HepG2 (cell line): ENCODE measurements around the gene DMKN. TPM values are rescaled to one million over a fixed set of nuclear protein-coding genes. Genes with fewer than 3 reads are reported as not detected.

Experiments
- AGO2 ChIP-seq: fragments of 200-400 bp; formaldehyde crosslinking; optimal IDR thresholded peaks from 2 replicates; pipeline ENCODE3; 2017; ENCODE audit warnings: mild to moderate bottlenecking, low read depth, low read length, moderate library complexity
- AKAP8 ChIP-seq: sonication (generic); formaldehyde crosslinking; IDR thresholded peaks from 2 replicates; pipeline ENCODE4 v1.5.1; 2020; ENCODE audit warnings: mild to moderate bottlenecking, missing genetic modification reagents
- CC2D1A ChIP-seq: sonication (generic); formaldehyde crosslinking; IDR thresholded peaks from 2 replicates; pipeline ENCODE4 v1.8.1; 2023; ENCODE audit warnings: mild to moderate bottlenecking, missing genetic modification reagents
- DMAP1 ChIP-seq: IDR thresholded peaks from 2 replicates; pipeline ENCODE4 v1.6.1; 2016
- KDM6A ChIP-seq: IDR thresholded peaks from 2 replicates; pipeline ENCODE4 v1.6.1; 2016; ENCODE audit warnings: low read depth
- MAZ ChIP-seq, 2 experiments: sonication (generic) in 1 of 2; formaldehyde crosslinking in 1 of 2; IDR thresholded peaks; 2 replicates each; pipeline versions ENCODE4 v1.5.0 to v1.6.1; 2012 to 2020; ENCODE audit warnings: low read depth in 2 of 2, mild to moderate bottlenecking in 2 of 2, borderline replicate concordance in 1 of 2, improper control_type of control experiment in 1 of 2, low read length in 1 of 2, missing genetic modification reagents in 1 of 2, moderate library complexity in 1 of 2
- MYC ChIP-seq: sonication (generic); formaldehyde crosslinking; IDR thresholded peaks from 2 replicates; pipeline ENCODE4 v1.9.0; 2021; ENCODE audit warnings: missing genetic modification reagents, borderline replicate concordance
- NAIF1 ChIP-seq: sonication (generic); formaldehyde crosslinking; IDR thresholded peaks from 2 replicates; pipeline ENCODE4 v1.5.0; 2020; ENCODE audit warnings: mild to moderate bottlenecking, missing genetic modification reagents, borderline replicate concordance
- POLR2AphosphoS2 ChIP-seq: IDR thresholded peaks from 2 replicates; pipeline ENCODE4 v1.6.1; 2011; ENCODE audit warnings: low read depth, low read length, improper control_type of control experiment
- SALL1 ChIP-seq: sonication (generic); formaldehyde crosslinking; IDR thresholded peaks from 2 replicates; pipeline ENCODE4 v1.8.0; 2022; ENCODE audit warnings: mild to moderate bottlenecking, missing genetic modification reagents
- ZFYVE20 ChIP-seq: sonication (generic); formaldehyde crosslinking; IDR thresholded peaks from 2 replicates; pipeline ENCODE4 v1.8.0; 2023; ENCODE audit warnings: low read depth, mild to moderate bottlenecking, moderate library complexity, missing genetic modification reagents, borderline replicate concordance
- ZNF24 ChIP-seq: fragments of 450-650 bp; IDR thresholded peaks from 2 replicates; pipeline ENCODE4 v1.6.1; 2017; ENCODE audit warnings: antibody characterized with exemption, mild to moderate bottlenecking
- ZNF337 ChIP-seq: sonication (generic); formaldehyde crosslinking; IDR thresholded peaks from 2 replicates; pipeline ENCODE4 v1.5.1; 2020; ENCODE audit warnings: missing genetic modification reagents, low read depth, mild to moderate bottlenecking, borderline replicate concordance
- ZNF674 ChIP-seq: sonication (generic); formaldehyde crosslinking; IDR thresholded peaks from 2 replicates; pipeline ENCODE4 v1.5.0; 2020; ENCODE audit warnings: low read depth, mild to moderate bottlenecking, missing genetic modification reagents
- ZNF737 ChIP-seq: sonication (generic); formaldehyde crosslinking; IDR thresholded peaks from 2 replicates; pipeline ENCODE4 v1.5.0; 2020; ENCODE audit warnings: missing genetic modification reagents, mild to moderate bottlenecking, borderline replicate concordance
- polyA plus RNA-seq, 8 experiments: library from polyadenylated mRNA; depleted of rRNA in 3 of 8; stranded (reverse) in 7 of 8; unstranded in 1 of 8; fragments of >200 nt; fragmentation: Illumina TruSeq in 4 of 8; extraction: Trizol in 4 of 8; gene quantifications; 2 replicates each; pipeline versions ENCODE4 v1.2.1 to v1.2.3, GENCODE V29; 2011 to 2016; ENCODE audit warnings: low read depth in 4 of 8, missing spikeins in 1 of 8, mixed read lengths in 1 of 8; ENCODE audit not compliant: insufficient read depth in 1 of 8
- total RNA-seq, 5 experiments: library from RNA; depleted of rRNA; stranded (reverse); fragments of >200 nt; fragmentation: Illumina TruSeq; extraction: Trizol; gene quantifications; 2 replicates each; pipeline ENCODE4 v1.2.3, GENCODE V29; 2016; ENCODE audit warnings: low read depth in 1 of 5
- TF ChIP-seq, protein P1 (sequence below): sonication (generic); formaldehyde crosslinking; conservative IDR thresholded peaks from 2 replicates; pipeline ENCODE4 v1.4.0; 2020; ENCODE audit warnings: missing genetic modification reagents
- TF ChIP-seq, protein P2 (sequence below): sonication (generic); formaldehyde crosslinking; IDR thresholded peaks from 2 replicates; pipeline ENCODE4 v1.5.1; 2020; ENCODE audit warnings: mild to moderate bottlenecking, missing genetic modification reagents, moderate library complexity
- TF ChIP-seq, protein P3 (sequence below): sonication (generic); formaldehyde crosslinking; IDR thresholded peaks from 2 replicates; pipeline ENCODE4 v1.4.0; 2020; ENCODE audit warnings: mild to moderate bottlenecking, missing genetic modification reagents, borderline replicate concordance
- TF ChIP-seq, protein P4 (sequence below): IDR thresholded peaks from 2 replicates; pipeline ENCODE4 v1.6.1; 2012; ENCODE audit warnings: low read depth, low read length, improper control_type of control experiment

The DMKN gene
- total and polyA plus RNA-seq, 2 of the 13 experiments (the other 11 are each of a cell fraction or from before 2014, with no cell fraction given), result 50.8 to 57.1 TPM

DNA sequence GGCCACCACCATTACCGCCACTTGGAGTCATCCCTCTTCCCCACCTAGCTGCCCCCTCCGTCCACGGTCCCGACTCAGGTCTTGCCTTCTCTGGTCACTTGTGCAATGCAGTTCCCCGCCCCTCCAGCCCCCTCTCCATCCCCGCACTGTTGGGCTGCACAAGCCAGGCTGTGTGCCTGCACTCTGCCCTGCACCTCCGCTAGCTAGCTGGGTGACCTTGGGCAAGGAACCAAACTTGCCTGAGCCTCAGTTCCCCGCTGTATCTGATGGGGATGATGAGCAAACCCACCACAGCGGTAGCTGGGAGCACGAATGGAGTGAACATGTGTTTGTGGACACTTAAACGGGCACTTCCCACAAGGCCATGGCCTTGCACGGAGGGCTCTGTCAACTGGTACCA, 26.4 kb upstream of the DMKN start (continued):
- TF ChIP-seq SALL1 (CRISPR knock-in tag), result peak; percentile 15; the same call in 1 of the 2 replicates
- TF ChIP-seq POLR2AphosphoS2, result no peak
- no peak for TF ChIP-seq NAIF1
- TF ChIP-seq AKAP8 (CRISPR knock-in tag), result 0 out of 2 replicates have a peak, but pooled peaks have one; percentile 57
- no peak for TF ChIP-seq DMAP1 (CRISPR knock-in tag)
- TF ChIP-seq ZNF737 (CRISPR knock-in tag), result no peak
- TF ChIP-seq, protein P1, sequence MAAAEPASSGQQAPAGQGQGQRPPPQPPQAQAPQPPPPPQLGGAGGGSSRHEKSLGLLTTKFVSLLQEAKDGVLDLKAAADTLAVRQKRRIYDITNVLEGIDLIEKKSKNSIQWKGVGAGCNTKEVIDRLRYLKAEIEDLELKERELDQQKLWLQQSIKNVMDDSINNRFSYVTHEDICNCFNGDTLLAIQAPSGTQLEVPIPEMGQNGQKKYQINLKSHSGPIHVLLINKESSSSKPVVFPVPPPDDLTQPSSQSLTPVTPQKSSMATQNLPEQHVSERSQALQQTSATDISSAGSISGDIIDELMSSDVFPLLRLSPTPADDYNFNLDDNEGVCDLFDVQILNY (CRISPR knock-in tag), result no peak
- TF ChIP-seq, protein P2, sequence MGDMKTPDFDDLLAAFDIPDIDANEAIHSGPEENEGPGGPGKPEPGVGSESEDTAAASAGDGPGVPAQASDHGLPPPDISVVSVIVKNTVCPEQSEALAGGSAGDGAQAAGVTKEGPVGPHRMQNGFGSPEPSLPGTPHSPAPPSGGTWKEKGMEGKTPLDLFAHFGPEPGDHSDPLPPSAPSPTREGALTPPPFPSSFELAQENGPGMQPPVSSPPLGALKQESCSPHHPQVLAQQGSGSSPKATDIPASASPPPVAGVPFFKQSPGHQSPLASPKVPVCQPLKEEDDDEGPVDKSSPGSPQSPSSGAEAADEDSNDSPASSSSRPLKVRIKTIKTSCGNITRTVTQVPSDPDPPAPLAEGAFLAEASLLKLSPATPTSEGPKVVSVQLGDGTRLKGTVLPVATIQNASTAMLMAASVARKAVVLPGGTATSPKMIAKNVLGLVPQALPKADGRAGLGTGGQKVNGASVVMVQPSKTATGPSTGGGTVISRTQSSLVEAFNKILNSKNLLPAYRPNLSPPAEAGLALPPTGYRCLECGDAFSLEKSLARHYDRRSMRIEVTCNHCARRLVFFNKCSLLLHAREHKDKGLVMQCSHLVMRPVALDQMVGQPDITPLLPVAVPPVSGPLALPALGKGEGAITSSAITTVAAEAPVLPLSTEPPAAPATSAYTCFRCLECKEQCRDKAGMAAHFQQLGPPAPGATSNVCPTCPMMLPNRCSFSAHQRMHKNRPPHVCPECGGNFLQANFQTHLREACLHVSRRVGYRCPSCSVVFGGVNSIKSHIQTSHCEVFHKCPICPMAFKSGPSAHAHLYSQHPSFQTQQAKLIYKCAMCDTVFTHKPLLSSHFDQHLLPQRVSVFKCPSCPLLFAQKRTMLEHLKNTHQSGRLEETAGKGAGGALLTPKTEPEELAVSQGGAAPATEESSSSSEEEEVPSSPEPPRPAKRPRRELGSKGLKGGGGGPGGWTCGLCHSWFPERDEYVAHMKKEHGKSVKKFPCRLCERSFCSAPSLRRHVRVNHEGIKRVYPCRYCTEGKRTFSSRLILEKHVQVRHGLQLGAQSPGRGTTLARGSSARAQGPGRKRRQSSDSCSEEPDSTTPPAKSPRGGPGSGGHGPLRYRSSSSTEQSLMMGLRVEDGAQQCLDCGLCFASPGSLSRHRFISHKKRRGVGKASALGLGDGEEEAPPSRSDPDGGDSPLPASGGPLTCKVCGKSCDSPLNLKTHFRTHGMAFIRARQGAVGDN, result peak; percentile 63
- TF ChIP-seq MAZ (IDR thresholded peaks at IDR 0.05; ENCODE audit: borderline replicate concordance, low read depth, low read length), result no peak
- no peak for TF ChIP-seq MAZ (CRISPR knock-in tag; IDR thresholded peaks at IDR 0.05; ENCODE audit: low read depth)
- TF ChIP-seq, protein P3, sequence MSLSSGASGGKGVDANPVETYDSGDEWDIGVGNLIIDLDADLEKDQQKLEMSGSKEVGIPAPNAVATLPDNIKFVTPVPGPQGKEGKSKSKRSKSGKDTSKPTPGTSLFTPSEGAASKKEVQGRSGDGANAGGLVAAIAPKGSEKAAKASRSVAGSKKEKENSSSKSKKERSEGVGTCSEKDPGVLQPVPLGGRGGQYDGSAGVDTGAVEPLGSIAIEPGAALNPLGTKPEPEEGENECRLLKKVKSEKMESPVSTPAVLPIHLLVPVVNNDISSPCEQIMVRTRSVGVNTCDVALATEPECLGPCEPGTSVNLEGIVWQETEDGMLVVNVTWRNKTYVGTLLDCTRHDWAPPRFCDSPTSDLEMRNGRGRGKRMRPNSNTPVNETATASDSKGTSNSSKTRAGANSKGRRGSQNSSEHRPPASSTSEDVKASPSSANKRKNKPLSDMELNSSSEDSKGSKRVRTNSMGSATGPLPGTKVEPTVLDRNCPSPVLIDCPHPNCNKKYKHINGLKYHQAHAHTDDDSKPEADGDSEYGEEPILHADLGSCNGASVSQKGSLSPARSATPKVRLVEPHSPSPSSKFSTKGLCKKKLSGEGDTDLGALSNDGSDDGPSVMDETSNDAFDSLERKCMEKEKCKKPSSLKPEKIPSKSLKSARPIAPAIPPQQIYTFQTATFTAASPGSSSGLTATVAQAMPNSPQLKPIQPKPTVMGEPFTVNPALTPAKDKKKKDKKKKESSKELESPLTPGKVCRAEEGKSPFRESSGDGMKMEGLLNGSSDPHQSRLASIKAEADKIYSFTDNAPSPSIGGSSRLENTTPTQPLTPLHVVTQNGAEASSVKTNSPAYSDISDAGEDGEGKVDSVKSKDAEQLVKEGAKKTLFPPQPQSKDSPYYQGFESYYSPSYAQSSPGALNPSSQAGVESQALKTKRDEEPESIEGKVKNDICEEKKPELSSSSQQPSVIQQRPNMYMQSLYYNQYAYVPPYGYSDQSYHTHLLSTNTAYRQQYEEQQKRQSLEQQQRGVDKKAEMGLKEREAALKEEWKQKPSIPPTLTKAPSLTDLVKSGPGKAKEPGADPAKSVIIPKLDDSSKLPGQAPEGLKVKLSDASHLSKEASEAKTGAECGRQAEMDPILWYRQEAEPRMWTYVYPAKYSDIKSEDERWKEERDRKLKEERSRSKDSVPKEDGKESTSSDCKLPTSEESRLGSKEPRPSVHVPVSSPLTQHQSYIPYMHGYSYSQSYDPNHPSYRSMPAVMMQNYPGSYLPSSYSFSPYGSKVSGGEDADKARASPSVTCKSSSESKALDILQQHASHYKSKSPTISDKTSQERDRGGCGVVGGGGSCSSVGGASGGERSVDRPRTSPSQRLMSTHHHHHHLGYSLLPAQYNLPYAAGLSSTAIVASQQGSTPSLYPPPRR (CRISPR knock-in tag), result no peak
- TF ChIP-seq ZNF24, result no peak
- no peak for TF ChIP-seq MYC (CRISPR knock-in tag)
- TF ChIP-seq CC2D1A, result no peak
- no peak for TF ChIP-seq ZFYVE20
- no peak for TF ChIP-seq ZNF337 (CRISPR knock-in tag)
- TF ChIP-seq KDM6A (CRISPR knock-in tag), result no peak
- TF ChIP-seq, protein P4, sequence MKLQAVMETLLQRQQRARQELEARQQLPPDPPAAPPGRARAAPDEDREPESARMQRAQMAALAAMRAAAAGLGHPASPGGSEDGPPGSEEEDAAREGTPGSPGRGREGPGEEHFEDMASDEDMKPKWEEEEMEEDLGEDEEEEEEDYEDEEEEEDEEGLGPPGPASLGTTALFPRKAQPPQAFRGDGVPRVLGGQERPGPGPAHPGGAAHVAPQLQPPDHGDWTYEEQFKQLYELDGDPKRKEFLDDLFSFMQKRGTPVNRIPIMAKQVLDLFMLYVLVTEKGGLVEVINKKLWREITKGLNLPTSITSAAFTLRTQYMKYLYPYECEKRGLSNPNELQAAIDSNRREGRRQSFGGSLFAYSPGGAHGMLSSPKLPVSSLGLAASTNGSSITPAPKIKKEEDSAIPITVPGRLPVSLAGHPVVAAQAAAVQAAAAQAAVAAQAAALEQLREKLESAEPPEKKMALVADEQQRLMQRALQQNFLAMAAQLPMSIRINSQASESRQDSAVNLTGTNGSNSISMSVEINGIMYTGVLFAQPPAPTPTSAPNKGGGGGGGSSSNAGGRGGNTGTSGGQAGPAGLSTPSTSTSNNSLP, result no peak
- peak; percentile 55 for TF ChIP-seq AGO2
- no peak for TF ChIP-seq ZNF674 (CRISPR knock-in tag)
